Middle frontal gyrus (tissue), 1 donor: ENCODE results near the gene SSUH2.
"Not testable (repeated sequence)": the region's sequence is repeated elsewhere in the genome, so short reads cannot be mapped to it uniquely, and the experiment has no call there.

Experiments
- DNase-seq: peaks from one replicate; pipeline ENCODE4 v3.0.0-alpha.2; 2015; ENCODE audit warnings: low spot score; ENCODE audit errors: extremely low spot score

The SSUH2 gene

DNA sequence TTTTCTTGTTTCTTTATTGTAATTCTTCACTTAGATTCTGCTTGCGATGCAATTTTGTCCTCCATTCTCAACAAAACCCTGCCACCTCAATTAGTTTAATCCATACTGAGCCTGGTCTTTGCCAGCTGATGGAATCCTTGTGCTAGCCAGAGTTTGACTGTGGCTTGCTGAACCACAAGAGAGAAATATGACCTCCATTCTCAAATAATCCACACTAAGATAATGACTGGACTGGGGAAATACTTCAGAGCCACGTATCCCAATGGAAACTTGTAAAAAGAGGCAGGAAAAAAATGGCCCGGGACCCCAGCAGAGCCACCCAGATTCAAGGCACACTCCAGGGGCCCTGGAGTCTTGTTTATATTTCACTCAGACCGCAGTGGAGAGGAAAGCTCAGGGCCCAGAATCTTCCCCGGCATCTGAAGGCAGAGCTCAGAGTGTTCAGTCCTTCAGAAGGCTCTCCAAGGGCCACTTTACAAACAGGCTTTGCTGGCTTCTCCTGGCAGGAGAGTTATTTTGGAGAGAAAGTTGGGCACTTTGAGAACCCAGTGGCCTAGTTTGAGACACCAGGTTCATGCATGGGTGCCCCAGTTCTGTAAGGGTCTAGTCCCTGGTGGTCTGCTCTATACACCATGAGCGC lies 62.7 kb downstream of the SSUH2 start:
- DNase-seq, result no peak

DNA sequence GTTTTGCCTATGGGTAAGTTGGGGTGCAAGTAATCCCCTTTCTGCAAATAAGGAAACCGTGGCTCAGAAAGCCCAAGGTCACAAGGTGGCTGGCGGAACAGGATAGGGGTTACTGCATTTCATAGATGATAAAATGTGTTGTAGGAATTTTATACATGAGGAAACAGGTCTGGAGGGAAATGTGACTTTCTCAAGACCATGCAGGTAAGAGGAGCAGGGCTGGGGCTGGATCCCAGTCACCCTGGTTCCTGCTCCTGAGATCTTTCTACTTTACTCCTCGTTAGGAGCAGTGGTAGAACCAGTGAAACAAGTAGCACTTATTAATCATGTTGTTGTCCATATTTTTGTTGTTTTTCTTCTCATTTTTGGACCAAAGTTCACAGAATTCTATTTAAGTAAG lies 63.2 kb downstream of the SSUH2 start:
- no peak for DNase-seq

DNA sequence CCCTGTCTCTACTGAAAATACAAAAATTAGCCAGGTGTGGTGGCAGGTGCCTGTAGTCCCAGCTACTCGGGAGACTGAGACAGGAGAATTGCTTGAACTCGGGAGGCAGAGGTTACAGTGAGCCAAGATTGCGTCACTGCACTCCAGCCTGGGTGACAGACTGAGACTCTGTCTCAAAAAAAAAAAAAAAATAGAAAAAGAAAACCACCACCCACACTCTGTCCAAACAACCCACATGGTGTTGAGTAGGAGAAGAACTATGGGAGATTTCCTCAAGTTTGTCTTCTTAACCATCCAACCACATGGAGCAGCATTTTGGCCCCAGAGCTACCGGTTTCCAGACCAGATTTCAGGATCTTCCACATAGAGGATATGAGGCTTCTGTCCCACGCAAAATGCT lies 64.2 kb downstream of the SSUH2 start:
- not testable (repeated sequence) for DNase-seq

DNA sequence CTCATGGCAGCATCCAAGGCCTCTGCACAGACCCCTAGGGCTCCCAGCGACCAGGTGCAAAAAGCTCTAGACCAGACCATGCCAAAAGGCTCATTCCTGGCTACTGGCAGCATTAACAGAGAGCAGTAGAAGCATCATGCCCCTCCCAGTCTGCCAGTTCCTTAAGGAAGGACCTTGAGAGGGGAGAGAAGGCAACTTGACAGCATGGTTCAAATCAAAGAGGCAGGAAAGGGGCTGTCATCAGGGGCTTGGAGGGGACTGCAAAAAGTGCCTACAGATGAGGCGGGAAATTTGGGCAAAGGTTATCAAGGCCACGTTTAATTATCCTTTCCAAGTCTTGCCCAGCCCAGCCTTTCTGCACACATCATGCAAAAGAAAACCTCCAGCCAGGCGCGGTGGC lies 64.7 kb downstream of the SSUH2 start:
- no peak for DNase-seq

DNA sequence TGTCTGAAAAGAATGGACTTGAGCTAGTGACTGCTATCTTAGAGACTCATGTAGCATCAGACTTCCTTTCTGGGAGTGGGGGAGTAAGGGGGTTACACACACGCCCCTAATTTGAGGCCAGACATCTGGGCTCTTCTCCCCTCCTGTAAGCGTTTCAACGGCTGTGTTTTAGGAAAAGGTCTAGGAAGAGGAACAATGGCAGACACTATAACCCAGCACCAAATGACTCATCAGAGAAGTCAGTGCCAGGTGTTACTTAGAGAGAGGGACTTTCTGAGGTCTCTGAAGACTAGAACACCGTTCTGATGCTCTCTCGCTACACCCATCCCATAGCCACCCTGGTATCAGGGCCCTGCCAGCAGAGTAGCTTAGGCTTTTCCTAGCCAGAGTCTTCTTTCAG lies 65.5 kb downstream of the SSUH2 start:
- no peak for DNase-seq

DNA sequence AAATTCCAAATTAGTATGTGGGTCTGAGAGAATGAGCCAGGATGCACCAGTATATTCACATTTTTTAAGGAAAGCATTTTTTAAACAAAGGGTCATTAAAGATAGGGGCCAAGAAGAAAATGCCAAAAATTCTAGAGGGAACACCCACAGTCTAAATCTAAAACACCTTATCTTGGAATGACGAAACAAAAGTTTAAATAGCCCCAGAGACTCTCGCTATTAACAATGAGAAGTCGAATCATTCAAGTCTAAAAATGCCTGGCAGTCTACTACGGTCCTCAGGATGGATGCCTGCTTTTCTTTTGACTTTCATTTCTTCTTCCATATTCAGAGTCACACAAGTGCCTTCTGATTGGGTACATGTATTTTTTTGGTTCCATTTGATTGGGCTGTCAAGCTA lies 66.3 kb downstream of the SSUH2 start:
- no peak for DNase-seq

DNA sequence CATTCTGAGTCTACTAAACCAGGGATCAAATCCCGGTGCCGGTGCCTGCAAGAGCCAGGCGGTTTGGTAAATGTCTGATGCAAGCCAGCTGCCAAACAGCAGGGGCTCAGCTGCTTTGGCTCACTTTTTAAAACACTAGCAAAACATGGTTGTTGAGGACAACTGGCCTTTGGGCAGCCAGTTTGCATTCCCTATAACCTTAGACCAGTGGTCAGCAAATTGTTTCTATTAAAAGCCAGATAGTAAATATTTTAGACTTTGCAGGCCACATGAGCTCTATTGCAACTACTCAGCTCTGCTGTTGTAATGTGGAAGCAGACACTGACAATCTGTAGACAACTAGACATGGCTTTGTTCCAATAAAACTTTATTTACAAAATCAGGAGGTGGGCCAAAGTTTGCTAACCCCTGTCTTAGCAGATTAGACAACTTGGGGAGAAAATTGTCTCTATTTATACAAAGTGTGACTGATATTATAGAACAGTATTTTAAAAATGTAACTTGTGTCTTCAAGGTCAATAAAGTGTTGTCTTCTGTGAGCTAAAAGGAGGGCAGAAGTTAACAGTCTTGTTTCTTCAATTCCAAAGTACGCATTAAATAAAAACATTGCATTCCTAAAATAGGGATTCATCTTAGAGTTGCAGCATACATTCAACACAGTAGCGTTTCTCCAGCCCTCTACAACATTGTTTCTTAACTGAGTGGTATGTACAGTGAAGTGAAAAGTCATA lies 67.6 kb downstream of the SSUH2 start:
- DNase-seq, result no peak

DNA sequence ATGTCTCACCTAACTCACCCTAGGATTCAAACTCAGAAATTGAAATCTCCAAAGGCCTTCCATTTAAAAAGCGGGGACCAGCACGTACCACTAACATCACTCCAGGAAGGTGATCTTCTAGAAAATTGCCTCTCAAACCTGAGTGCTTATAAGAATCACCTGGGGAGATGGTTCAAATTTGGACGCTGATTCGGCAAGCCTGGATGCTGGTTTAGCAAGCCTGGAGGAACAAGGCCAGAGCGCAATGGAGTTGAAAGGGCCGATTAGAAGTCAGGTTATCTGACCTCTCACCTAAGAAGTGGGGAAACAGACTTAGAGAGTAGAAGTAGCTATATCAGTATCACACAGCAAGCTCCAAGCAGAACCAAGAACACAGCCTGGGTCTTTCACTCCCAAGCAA lies 68.2 kb downstream of the SSUH2 start:
- DNase-seq, result no peak

DNA sequence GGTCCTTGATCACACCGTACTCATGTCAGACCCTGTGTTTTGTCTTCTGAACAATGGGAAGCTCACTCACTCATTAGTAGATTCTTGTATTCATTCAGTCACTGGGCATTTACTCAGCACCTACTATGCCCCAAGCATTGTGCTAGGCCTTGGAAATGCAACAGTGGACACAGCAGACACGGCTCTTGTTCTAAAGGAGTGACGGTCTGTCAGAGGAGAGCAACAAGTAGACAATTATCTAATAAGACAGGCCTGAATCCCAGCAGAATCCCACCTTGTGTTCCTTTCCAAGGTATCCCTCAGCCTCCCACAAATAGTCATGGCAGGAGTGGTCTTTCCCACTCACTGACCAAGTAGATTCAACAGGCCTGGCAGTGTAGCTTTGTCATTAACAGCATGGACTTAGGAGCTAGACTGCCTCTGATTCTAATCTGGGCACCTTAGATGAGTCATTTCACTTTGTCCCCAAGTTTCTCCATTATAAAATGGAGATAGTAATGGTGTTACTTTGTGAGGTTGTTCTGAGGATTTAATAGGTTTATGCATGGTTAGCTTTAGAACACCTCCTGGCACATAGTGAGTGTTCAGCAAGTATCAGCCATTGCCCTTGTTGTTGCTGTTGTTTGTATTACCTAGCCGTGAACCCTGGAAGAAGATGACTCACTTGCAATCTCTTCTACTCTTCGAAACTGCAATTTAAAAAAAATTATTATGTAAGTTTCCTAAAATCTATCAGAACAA lies 69.1 kb downstream of the SSUH2 start:
- no peak for DNase-seq

DNA sequence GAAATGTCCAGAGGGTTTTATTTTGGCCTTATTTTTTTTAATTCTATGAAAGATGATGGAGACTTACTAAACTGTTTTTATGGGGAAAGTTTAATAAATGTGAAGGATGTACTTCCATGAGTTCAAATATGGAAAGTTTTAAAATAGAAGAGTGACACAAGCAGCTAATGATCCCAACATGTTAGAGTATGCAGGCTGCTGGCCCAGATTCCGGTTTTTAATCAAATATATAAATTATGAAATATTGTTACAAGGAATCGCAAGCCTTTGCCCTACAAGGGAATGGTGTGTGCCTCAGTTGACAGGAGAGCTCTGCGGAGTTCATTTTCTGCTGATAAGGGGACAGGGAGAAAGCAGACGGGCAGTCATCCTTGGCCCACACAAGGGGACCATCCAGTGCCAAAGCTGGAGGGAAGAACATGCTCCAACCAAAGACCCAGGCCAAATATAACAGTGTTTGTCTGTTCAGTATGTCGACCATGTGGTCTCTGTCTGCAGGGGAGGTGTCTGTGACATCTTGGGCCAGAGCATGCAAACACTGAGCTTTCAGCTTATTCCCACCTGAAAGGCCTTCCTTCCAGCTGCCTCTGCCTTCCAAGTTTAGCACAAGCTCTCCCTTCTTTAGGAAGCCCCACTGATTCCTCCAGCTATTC lies 69.8 kb downstream of the SSUH2 start:
- DNase-seq, result no peak

DNA sequence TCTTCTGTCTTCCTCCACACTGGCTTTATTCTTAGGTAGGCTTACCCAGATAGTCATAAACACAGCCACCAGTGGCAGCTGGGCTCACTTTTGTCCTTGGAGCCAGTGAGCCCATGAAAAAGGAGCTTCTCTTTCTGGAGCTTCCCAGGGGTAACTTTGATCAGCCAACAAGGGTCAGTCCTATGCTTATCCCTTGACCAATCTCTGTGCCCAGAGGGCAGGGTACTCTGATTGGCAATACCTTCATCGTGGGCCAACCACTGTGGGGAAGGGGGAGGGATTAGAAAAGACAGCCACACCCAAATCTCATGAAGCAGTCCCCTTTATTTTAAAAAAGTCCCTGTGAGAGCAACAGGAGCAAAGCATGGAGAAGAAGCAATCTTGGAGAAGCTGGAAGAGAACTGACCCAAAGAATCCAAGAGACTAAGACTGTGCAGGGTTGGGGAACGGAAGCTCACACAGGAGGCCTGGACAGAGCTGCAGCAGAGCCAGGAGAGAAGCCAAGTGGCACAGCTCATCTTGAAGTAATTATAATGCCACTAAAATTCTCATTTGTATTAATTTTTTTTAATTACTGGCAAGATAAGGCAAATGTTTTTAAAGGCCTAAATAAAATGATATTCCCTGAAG lies 70.4 kb downstream of the SSUH2 start:
- DNase-seq, result no peak

DNA sequence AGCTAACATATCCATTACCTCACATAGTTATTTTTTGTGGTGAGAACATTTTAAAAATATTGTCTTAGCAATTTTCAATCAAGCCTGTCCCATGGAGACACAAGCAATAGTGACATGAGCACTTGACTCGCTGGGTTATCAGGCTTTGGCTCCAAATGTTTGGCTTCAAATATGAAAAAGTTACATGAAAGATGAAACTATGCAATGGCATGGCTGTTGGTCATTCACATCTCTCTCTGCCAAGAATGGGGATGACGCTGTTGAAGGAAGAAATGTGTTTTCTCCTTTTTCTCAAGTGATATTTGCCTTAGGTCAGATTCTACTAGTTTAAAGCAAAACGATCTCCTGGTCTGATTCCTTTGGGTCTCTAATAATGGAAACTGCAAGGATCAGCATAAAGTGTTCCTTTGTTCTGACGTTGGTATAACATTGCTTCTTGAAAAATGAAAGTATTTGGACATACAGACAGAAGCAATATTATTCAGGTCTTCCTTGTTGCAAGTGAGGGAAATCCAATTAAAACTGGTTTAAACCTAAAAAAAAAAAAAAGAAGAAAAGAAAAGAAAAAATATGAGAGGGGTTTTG lies 71.2 kb downstream of the SSUH2 start:
- DNase-seq, result no peak

DNA sequence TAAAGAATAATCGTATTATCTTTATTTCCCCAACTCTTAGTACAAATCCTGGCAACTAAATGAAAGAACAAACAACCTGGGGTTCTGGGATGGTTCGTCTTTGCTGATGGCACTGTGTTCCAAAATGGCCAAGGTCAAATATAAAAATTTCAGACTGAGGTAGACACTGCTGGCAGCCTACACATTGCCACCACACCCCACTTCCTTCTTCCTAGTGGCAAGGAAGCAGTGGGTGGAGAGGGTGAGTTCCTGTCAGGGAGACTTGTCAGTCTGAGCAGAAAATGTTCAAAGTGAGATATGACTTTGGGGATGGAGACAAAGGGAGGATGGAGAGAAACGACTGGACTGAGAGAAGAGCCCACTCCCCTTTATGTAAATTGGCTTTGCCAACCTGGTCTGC lies 73.3 kb downstream of the SSUH2 start:
- DNase-seq, result no peak
